Subcutaneous adipose tissue (tissue), 4 donors: ENCODE measurements around the gene MYORG. TPM values are rescaled to one million over a fixed set of nuclear protein-coding genes. Genes with fewer than 3 reads are reported as not detected.

ENCODE experiments used
- total RNA-seq, 4 donors: library from RNA; depleted of rRNA; stranded (reverse); fragments of >200 nt; gene quantifications; one replicate each; pipeline ENCODE4 v1.1.0, GENCODE V29; 2016
- TF ChIP-seq, protein P1 (sequence below): fragments of 450-650 bp; IDR thresholded peaks from one replicate; pipeline ENCODE4 v1.5.1; 2016; ENCODE audit warnings: low read depth, mild to moderate bottlenecking, control low read depth, antibody characterized with exemption, moderate library complexity

Gene MYORG
- 10 to 100 TPM in 3 of 4 donors, 1 to 10 TPM in 1; 3.7 to 15.7 (median 12.9) TPM for total RNA-seq

GRCh38 chr9:34376596-34377403, at the start of gene MYORG:
TSS of gene MYORG (minus strand) at chr9:34376898. CDS start at chr9:34372943, 3,955 bp downstream.
- TF ChIP-seq, protein P1, sequence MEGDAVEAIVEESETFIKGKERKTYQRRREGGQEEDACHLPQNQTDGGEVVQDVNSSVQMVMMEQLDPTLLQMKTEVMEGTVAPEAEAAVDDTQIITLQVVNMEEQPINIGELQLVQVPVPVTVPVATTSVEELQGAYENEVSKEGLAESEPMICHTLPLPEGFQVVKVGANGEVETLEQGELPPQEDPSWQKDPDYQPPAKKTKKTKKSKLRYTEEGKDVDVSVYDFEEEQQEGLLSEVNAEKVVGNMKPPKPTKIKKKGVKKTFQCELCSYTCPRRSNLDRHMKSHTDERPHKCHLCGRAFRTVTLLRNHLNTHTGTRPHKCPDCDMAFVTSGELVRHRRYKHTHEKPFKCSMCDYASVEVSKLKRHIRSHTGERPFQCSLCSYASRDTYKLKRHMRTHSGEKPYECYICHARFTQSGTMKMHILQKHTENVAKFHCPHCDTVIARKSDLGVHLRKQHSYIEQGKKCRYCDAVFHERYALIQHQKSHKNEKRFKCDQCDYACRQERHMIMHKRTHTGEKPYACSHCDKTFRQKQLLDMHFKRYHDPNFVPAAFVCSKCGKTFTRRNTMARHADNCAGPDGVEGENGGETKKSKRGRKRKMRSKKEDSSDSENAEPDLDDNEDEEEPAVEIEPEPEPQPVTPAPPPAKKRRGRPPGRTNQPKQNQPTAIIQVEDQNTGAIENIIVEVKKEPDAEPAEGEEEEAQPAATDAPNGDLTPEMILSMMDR: no peak

DNA sequence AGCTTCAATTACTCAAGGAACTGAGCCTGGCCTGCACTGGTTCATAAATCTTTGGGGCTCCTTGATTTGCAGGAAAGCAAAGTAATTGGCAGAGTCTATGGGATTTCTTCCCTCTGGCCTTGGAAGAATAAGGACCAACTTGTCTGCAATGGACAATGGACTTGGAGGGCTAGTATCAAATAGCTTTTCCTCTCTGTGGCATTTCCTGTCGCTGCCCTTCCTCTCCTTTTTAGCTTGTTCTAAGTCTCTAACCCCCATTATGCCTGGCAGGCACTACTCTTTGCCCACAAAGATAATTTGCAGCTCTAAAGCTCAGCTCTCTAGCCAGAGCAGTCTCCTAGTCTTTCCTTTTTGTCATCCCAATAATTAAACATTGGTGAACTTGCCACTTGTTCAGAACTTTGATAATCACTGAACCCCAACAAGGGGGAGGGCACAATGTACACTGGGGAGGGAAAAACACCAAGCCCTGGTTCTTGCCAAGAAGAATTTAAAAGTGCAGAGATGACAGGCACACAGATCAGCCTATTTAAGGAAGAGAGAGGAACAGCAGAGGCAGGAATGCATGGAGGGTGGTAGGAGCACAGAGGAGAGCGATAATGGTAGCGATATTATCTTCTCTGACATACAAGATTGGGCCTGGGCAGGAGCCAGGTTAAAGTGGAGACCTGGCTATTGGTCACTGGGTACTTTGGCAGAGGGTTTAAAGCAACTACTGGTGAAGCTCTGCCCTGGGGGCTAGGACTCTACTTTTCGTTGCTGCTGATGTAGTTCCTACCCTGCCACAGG, 43.2 kb upstream of the MYORG start:
- TF ChIP-seq, protein P1: no peak

- TF ChIP-seq, protein P1: no peak
Measured at GRCh38 chr9:34417734-34418133, 41.0 kb upstream of the MYORG start.

- TF ChIP-seq, protein P1: no peak
Measured at GRCh38 chr9:34413231-34413852, 36.6 kb upstream of the MYORG start.

GRCh38 chr9:34412336-34412735, 35.6 kb upstream of the MYORG start:
- TF ChIP-seq, protein P1: no peak

GRCh38 chr9:34409154-34409553, 32.5 kb upstream of the MYORG start:
- TF ChIP-seq, protein P1: no peak

- TF ChIP-seq, protein P1: no peak
Measured at GRCh38 chr9:34408173-34408572, 31.5 kb upstream of the MYORG start.
